Glomerular visceral epithelial cell (primary cell): ENCODE results near the gene RTL10.
A peak's percentile ranks its signal among the peaks of the same experiment; 100 is the strongest.
"Not testable (repeated sequence)": the region's sequence is repeated elsewhere in the genome, so short reads cannot be mapped to it uniquely, and the experiment has no call there.

Experiments used
- DNase-seq: peaks from one replicate; pipeline ENCODE4 v3.0.0-alpha.2; 2016; ENCODE audit errors: extremely low spot score

RTL10 gene

GRCh38 chr22:19889951-19890350 lies 35.3 kb upstream of the RTL10 start:
- DNase-seq, result no peak

DNA sequence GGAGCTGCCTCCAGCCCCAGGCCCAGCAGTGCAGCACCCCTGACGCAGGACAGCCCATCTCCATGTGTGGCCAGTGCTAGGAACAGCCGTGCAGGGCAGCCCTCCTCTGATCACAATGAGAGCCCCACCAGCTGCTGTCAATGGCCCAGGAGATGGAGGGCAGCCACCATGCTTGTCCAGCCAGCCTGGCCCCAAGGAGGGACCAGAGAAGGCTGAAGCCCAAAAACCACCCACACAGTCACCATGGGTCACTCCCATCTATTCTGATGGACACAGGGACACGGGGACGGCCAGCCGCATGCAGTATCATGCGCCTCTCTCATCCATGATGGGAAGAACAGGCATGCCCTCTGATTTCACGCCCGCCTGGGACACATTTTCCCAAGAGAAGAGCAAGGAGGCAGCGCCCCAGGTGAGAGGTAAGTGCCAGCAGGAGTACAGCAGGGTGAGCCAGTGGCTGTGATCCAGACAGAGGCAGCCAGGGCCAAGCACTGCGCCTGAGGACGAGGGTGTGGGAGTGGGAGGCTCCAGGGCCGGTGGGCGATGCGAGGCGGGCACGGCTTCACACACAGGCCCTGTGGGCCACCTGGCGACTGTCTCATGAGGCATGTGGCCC lies 33.6 kb upstream of the RTL10 start:
- no peak for DNase-seq

DNA sequence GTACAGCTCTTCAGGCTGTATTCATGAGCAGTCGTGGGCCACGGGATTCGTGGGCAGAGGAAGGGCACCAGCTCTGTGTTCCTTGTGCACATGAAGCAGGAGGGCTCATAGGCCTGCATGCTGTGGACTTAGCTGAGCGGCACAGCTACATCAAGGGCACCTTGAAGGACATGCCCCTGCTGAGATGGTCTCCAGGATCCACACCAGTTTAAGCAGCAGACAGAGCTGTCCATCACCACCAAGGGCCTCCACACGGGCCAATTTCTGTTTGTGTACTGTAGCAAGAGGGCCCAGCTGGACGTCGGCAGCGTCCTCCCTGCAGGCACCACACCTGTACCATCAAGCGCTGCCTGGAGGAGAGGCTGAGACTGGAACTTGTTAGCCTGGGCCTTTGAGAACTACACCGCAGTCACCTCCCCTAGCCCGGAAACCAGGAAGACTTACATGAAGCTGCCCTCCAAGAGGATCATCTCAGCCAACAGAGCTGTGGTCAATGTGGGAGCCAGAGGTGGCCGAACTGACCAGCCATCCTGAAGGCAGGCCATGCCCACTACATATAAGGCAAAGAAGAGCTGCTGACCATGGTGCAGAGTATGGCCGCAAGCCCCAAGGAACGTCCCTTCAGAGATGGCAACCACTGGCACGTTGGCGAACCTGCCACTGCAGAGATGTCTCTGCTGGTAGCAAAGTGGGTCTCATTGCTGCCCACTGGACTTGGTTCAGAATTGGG lies 32.7 kb upstream of the RTL10 start:
- no peak for DNase-seq

- no peak for DNase-seq
Observed at GRCh38 chr22:19886605-19887255, 32.1 kb upstream of the RTL10 start.

DNA sequence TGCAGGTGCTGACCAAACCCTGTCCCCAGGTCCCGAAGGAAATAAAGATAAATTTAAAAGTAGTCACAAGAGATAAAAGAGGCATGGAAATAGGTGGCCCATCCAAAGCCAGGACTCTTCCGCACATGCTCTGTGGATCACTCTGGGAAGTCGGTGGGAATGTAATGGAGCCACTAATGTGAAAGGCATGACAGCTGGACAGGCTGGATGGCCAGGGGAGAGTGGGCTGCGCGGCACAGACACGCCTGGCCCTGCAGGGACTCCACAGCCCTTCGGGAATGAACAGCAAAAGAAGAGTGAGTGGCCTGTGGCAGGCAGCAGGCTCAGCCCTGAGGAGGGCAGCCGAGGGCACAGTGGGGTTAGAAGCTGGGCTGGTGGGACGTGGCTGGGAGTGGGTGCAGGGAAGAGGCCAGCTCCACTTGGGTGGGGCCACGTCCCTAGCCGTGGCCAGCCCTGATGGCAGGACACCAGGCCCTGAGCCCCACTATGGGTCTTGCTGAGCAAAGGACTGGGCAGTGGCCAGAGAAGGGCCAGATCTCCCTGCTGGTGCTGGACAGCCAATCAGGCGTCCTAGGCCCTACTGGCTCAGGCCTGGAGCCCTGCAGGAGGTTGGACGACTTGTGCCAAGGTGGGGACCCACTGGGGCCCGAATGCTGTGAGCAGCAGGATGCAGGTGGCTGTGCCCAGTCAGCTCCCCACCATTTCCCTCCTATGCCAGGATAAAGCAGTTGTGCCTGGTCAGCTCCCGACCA lies 31.3 kb upstream of the RTL10 start:
- no peak for DNase-seq

DNA sequence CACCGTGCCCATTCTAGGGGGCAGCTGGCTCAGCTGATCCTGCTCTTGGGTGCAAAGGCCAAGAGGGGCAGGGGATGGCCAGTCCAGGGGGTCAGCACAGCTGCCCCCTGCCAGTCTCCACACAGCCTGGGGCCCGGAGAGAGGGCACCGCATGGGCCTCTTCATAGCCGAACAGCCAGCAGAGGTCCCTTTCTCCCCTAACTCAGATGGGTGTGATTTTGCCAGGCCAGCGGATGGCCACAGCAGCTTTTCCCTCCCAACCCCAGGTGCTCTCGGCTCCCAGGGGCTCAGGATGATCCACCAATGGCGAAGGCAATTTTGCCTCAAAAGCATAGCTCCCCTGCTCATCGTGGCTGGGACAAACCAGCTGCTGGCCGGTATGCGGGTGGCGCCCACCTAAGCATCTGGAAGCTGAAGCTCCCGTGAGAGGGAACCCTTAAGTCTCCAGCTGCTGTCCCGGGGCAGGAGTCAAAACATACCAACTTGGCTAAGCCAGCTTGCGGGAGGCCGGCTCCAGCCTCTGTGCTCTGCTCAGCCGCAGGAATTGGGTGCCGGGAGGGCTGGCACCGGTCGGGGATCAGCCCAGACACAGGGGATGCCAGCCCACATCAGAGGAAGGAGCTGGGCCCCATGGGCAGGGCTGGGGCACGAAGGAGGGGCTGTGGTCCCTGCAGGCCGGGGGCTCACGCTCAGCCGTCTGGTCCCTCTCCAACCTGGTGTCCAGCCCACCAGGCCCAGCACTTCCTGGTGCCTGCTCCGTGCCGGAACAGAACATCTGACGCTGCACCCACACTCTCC lies 30.5 kb upstream of the RTL10 start:
- no peak for DNase-seq

- DNase-seq, result no peak
Observed at GRCh38 chr22:19884161-19884953, 29.7 kb upstream of the RTL10 start.

- not testable (repeated sequence) for DNase-seq
Observed at GRCh38 chr22:19883446-19883845, 28.8 kb upstream of the RTL10 start.

GRCh38 chr22:19882446-19883381 lies 28.0 kb upstream of the RTL10 start:
- DNase-seq, result no peak

DNA sequence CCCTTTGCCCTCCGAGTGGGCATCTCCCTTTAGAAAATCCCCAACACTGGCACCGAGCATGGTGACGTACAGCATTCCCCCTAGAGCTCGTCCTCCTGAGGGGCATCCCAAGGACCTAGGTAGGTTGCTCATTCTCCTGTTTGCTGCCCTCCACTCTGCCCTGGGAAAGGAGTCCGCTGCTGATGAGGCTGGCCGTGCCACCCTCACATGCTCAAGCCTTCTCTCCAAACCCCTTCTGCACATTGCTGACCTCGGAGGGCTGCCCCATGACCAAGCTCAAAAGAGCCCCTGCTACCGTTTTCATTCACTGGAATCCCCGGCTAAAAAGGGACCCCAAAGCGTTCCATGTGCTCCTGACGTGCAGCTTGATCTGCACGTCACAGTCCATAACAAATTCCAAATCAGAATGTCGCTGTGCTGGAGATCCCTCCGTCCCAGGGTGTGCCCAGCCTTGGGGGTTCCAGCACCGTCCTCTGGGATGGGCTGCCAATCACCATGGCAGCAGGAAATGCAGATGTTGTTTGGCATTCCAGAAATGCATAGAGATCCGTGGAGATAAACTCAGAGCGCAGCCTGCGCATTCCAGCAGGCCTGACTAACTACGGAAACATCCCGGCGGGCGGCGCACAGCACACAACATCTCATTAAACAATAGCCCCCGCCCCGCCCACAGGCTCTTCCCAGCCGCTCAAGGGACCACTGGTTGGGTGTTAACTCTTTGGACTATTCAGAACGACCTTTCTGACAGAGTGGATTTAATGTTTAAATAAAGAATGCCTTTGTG lies 26.3 kb upstream of the RTL10 start:
- DNase-seq, result peak; percentile 95

DNA sequence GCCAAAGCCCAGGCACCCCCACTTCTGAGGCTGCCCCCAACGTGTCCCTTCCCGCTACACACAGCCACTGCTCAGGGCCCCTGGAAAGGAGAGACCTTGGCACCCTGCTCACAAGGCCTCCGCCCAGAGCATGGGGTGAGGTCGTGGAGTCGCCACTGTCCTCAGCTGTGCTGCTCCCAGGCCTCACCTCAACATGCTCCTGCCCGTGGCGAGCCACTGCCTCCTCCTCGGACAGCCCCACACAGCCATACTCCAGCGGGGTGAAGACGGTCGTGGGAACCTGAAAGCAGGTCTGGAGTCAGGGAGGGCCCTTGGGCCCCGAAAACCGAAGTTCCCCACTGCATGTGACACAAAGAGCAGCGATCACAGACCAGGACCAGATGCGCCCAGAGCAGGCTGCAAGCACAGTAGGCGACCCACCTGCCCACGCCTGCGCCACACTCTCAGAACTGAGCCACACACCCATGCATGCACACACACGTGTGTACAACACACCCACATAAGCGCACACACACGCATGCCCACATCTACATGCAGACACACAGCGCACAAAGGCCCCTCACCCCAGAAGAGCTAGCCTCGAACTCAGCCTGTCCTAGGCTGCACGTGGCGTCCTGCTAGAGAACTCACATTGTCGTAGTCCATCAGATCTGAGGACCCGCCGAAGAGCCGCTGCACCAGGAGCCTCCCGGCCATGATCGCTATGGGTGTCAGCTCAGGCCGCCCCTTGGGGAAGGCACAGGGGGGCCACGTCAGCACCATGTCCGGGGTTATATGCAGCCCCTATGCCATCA lies 25.5 kb upstream of the RTL10 start:
- DNase-seq, result peak; percentile 33

- no peak for DNase-seq
Observed at GRCh38 chr22:19879643-19879991, 24.9 kb upstream of the RTL10 start.

GRCh38 chr22:19879246-19879570 lies 24.5 kb upstream of the RTL10 start:
- no peak for DNase-seq

- DNase-seq, result no peak
Observed at GRCh38 chr22:19878461-19879245, 24.0 kb upstream of the RTL10 start.

GRCh38 chr22:19877626-19878339 lies 23.1 kb upstream of the RTL10 start:
- DNase-seq, result no peak

- DNase-seq, result no peak
Observed at GRCh38 chr22:19876941-19877625, 22.4 kb upstream of the RTL10 start.
